ENCODE data around the gene SH3GL2. TPM values are rescaled to one million over a fixed set of nuclear protein-coding genes. Genes with fewer than 3 reads are reported as not detected.

Gene SH3GL2
- total and polyA plus RNA-seq, 2 donors: 2.4 to 4.5 TPM

DNA sequence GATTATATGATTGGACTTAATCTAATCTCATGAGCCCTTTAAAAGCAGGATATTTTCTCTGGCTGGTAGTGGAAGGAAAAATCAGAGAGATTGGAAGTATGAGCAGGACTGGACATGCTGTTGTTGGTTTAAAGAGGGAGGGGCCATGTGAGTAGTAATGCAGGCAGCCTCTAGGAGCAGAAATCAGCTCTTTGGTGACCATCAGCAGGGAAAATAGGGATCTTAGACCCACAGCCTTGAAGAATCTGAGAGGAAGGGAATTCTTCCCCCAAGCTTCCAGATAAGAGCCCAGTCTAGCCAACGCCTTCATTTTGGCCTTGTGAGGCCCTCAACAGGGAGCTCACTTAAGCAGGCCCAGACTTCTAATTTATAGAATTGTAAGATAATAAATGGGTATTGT, 9.5 kb downstream of the SH3GL2 start:
- H3K4me1 ChIP-seq (ENCODE audit: insufficient read depth): no peaks in the 10 kb centered on the region
- WGBS: 56% methylated on average over 1 of the region's 1 CpG
- no peak overlapping the region for H3K27ac ChIP-seq (ENCODE audit: low read depth)
- no peaks in the 10 kb centered on the region for H3K36me3 ChIP-seq (ENCODE audit: insufficient read depth)
- no peak overlapping the region for H3K4me3 ChIP-seq (ENCODE audit: low read depth, low read length)
- DNase-seq (ENCODE audit: extremely low spot score): no peak

GRCh38 chr9:17588941-17589340, 10.1 kb downstream of the SH3GL2 start:
- no peaks in the 10 kb centered on the region for H3K4me1 ChIP-seq (ENCODE audit: insufficient read depth)
- WGBS: 95% methylated on average over 4 of the region's 4 CpGs
- no peak overlapping the region for H3K4me3 ChIP-seq (ENCODE audit: low read depth, low read length)
- no peaks in the 10 kb centered on the region for H3K36me3 ChIP-seq (ENCODE audit: insufficient read depth)
- no peak for DNase-seq (ENCODE audit: extremely low spot score)
- H3K27ac ChIP-seq (ENCODE audit: low read depth): no peak overlapping the region

DNA sequence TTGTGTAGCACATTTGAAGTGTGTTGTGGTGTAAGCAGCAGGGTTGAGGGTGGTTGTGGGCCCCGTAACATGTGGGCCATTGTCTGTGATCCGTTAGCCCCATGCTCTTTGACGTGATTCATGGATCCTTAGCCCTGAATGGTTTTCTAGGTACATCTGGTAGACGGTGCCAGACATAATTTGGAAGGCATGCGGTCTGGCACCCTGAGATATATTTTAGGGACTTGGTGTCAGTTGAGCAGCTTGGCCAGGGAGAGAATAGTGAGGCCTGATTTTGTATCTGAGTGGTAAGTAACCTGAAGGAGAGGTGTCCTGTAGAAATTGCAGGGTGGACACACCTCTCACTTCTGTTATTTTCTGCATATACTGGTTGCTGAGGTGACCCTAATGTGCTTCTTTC, 10.9 kb downstream of the SH3GL2 start:
- no peak for DNase-seq (ENCODE audit: extremely low spot score)
- no peak overlapping the region for H3K4me3 ChIP-seq (ENCODE audit: low read depth, low read length)
- 88% methylated on average over 5 of the region's 5 CpGs for WGBS

DNA sequence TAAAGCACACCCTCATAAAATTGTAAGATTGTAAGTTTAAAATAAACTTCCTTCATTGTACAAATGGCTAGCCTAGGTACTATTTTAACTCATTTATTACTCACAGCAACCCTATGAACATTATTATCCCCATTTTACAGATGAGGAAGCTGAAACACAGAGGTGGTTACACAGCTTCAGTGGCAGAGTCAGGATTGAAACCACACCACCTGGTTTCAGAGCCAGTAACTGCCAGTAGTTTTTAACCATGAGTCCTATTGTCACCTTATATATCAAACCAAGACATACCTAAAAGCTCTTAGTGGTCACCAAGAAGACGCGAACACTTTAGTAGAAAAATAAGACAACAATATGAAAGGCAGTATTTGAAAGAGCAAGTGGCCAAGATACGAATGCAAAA, 16.1 kb downstream of the SH3GL2 start:
- Histone ChIP-seq H3K27ac (ENCODE audit: low read depth) (no peak overlapping the region), H3K36me3 (ENCODE audit: insufficient read depth) (no peaks in the 10 kb centered on the region), H3K4me3 (ENCODE audit: low read depth, low read length) (no peak overlapping the region), H3K4me1 (ENCODE audit: insufficient read depth) (no peaks in the 10 kb centered on the region)
- DNase-seq (ENCODE audit: extremely low spot score): no peak
- 89% methylated on average over 3 of the region's 3 CpGs for WGBS

More for the DNA sequence above, 10.9 kb downstream of the SH3GL2 start:
- no peaks in the 10 kb centered on the region for H3K36me3 ChIP-seq (ENCODE audit: insufficient read depth)
- no peak overlapping the region for H3K27ac ChIP-seq (ENCODE audit: low read depth)
- H3K4me1 ChIP-seq (ENCODE audit: insufficient read depth): no peaks in the 10 kb centered on the region

DNA sequence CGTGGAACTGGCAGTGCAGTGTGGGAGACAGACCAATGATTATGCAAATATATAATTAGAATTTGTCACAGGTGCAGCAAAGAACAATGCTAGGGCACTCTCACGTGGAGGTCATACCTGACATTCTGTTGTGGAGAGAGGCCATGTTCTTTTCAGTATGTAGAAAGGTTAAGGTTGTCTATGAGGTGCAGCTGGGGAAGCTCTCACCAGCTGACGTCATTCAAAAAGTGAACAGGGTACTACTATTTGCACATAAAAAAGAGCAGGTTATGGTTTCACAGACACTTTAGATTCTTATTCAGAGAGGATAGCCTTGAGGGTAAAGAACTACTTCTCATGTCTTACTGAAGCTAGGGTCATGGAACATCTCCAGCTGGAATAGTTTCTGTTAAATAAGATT, 19.1 kb downstream of the SH3GL2 start:
- no peak for DNase-seq (ENCODE audit: extremely low spot score)
- peaks cover 1% of the 10 kb centered on the region for H3K36me3 ChIP-seq (ENCODE audit: insufficient read depth)
- no peak overlapping the region for H3K27ac ChIP-seq (ENCODE audit: low read depth)
- no peak overlapping the region for H3K4me3 ChIP-seq (ENCODE audit: low read depth, low read length)
- H3K4me1 ChIP-seq (ENCODE audit: insufficient read depth): no peaks in the 10 kb centered on the region
- WGBS: 88% methylated on average over 3 of the region's 3 CpGs

DNA sequence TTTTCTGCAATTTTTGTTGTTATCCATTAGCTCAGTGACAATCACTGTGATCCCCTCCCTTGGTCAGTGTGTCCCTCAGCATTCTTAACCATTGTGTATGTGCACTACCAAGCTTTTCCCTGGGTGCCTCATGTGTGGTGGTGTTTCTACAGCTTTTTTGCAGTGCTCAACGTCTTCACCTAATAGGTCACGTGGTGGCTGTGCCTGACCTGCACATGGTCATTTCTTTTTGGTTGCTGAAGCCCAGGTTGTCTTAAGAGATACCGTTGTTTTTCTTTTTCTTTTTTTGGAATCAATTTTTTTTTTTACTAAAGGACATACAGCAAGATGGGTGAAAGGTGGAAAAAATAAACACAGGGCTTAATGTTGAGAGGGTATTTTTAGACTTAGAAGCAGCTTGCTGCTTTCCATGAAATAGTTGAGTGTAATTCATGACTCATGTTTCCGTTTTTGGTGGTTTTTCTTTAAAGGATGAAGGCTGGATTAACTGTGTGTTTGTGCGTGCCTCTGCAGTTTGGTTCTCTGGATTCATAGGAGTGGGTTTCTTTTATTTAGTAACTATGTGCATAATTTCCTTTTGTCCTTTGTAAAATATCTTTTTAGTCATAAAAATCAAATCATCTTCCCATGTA, 22.2 kb downstream of the SH3GL2 start:
- H3K27ac ChIP-seq (ENCODE audit: low read depth): no peak overlapping the region
- no peak overlapping the region for H3K4me3 ChIP-seq (ENCODE audit: low read depth, low read length)
- H3K4me1 ChIP-seq (ENCODE audit: insufficient read depth): no peaks in the 10 kb centered on the region
- no peak for DNase-seq (ENCODE audit: extremely low spot score)
- 32% methylated on average over 5 of the region's 5 CpGs for WGBS
- peaks cover 1% of the 10 kb centered on the region for H3K36me3 ChIP-seq (ENCODE audit: insufficient read depth)

DNA sequence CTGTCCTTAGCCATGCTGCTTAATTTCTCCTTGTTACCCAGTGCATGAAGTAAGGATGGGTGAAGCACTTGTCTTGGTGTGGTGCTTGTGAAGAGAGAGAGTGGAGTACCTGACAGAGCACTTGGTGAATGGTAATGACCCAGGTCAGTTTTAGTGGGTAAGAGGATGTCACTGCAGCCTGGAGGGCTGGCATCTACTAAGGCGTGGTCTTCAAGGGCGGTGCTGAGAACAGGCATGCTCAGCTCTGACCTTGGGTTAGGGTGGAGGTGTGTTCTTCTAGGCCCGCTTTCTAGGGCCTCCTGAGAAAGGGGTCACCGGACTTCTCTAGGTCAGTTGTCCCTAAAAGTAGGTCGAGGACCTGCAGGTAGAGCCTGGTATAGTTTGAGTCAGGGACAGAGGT, 25.7 kb downstream of the SH3GL2 start:
- no peak for DNase-seq (ENCODE audit: extremely low spot score)
- Histone ChIP-seq H3K4me1 (ENCODE audit: insufficient read depth) (no peaks in the 10 kb centered on the region), H3K36me3 (ENCODE audit: insufficient read depth) (peaks cover 1% of the 10 kb centered on the region), H3K4me3 (ENCODE audit: low read depth, low read length) (no peak overlapping the region), H3K27ac (ENCODE audit: low read depth) (no peak overlapping the region)
- WGBS: 95% methylated on average over 5 of the region's 5 CpGs

DNA sequence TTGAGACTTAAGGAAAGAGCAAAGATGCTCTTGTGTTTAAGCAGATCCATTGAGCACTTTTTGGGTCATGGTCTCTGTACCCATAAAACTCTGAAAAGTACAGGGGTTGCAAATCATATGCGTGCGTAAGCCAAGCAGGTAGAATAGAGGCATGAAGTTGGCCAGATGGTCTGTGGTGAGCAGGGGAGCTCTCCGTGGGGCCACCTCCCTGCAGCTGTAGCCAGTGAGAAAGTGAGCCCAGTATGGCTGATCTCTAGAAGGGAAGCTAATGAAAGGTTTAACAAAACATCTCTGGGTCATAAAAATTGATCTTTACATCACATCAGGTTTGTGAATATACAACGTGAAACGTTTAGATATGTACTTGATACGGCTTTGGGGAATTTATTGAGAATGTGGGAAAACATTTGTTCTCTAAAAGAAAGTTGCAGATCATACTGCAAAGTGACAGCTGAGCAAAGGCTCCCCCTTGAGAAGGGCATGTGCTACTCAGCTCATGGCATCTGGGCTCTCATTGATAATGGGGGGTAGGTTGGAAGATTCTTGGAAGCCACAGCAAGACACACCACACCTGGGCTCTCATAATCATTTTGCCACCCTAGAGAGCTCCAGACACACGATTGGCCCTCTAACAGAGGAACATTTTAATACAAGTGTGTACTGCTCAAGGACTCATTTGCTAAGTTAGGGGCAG, 30.6 kb downstream of the SH3GL2 start:
- 69% methylated on average over 7 of the region's 7 CpGs for WGBS
- no peak for DNase-seq (ENCODE audit: extremely low spot score)
- Histone ChIP-seq H3K4me1 (ENCODE audit: insufficient read depth) (no peaks in the 10 kb centered on the region), H3K36me3 (ENCODE audit: insufficient read depth) (no peaks in the 10 kb centered on the region), H3K27ac (ENCODE audit: low read depth) (no peak overlapping the region), H3K4me3 (ENCODE audit: low read depth, low read length) (no peak overlapping the region)

DNA sequence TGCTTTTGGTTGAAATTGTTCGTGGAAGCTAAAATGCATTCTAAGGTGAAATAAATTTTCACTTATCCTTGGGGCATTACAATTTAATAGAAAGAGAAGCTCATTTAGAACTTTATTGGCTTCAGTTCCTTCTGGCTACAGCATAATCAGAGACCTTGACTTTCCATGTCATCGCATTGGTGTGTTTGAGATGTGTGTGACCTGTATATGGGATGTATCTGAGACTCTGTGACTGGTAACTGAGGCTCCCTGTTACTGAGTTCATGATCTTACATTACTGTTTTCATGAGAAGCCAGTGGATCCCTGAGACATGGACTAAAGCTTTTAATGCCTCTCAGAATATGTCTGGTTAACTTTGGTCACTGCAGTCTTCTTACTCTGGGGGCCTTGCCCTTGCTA, 32.5 kb downstream of the SH3GL2 start:
- DNase-seq (ENCODE audit: extremely low spot score): no peak
- 86% methylated on average over 2 of the region's 2 CpGs for WGBS

GRCh38 chr9:17611917-17612316, 33.1 kb downstream of the SH3GL2 start:
- 59% methylated on average over 3 of the region's 3 CpGs for WGBS
- H3K27ac ChIP-seq (ENCODE audit: low read depth): no peak overlapping the region
- H3K4me3 ChIP-seq (ENCODE audit: low read depth, low read length): no peak overlapping the region
- H3K36me3 ChIP-seq (ENCODE audit: insufficient read depth): no peaks in the 10 kb centered on the region
- H3K4me1 ChIP-seq (ENCODE audit: insufficient read depth): no peaks in the 10 kb centered on the region
- no peak for DNase-seq (ENCODE audit: extremely low spot score)

More for the DNA sequence above, 32.5 kb downstream of the SH3GL2 start:
- no peak overlapping the region for H3K4me3 ChIP-seq (ENCODE audit: low read depth, low read length)
- no peak overlapping the region for H3K27ac ChIP-seq (ENCODE audit: low read depth)
- H3K36me3 ChIP-seq (ENCODE audit: insufficient read depth): no peaks in the 10 kb centered on the region
- no peaks in the 10 kb centered on the region for H3K4me1 ChIP-seq (ENCODE audit: insufficient read depth)

DNA sequence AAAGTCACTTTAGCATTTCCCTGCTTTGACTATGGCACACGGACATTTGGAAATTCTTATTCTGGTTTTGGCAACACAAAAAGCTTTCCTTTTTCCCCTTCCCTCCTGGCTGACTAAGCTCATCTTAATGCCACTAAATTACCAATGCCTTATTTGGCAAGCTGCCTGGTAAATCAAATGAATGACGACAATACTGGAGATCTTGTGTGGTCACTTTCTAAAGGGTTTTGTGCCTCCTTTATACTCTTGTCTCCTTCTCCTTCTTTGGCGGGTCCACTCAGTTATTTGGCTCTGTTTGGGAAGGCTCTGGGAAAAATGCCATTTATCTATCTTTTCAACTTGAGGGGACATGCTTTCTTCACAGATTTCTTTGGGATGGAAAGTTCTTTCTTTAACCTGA, 34.9 kb downstream of the SH3GL2 start:
- 31% methylated on average over 3 of the region's 3 CpGs for WGBS

GRCh38 chr9:17614250-17614649, 35.4 kb downstream of the SH3GL2 start:
- H3K4me1 ChIP-seq (ENCODE audit: insufficient read depth): no peaks in the 10 kb centered on the region
- no peaks in the 10 kb centered on the region for H3K36me3 ChIP-seq (ENCODE audit: insufficient read depth)
- H3K27ac ChIP-seq (ENCODE audit: low read depth): no peak overlapping the region
- 80% methylated on average over 1 of the region's 1 CpG for WGBS
- DNase-seq (ENCODE audit: extremely low spot score): no peak
- H3K4me3 ChIP-seq (ENCODE audit: low read depth, low read length): no peak overlapping the region

More for the DNA sequence above, 34.9 kb downstream of the SH3GL2 start:
- DNase-seq (ENCODE audit: extremely low spot score): no peak
- Histone ChIP-seq H3K4me1 (ENCODE audit: insufficient read depth) (no peaks in the 10 kb centered on the region), H3K27ac (ENCODE audit: low read depth) (no peak overlapping the region), H3K36me3 (ENCODE audit: insufficient read depth) (no peaks in the 10 kb centered on the region), H3K4me3 (ENCODE audit: low read depth, low read length) (no peak overlapping the region)

- no peaks in the 10 kb centered on the region for H3K36me3 ChIP-seq (ENCODE audit: insufficient read depth)
- H3K4me3 ChIP-seq (ENCODE audit: low read depth, low read length): no peak overlapping the region
- no peaks in the 10 kb centered on the region for H3K4me1 ChIP-seq (ENCODE audit: insufficient read depth)
- WGBS: 56% methylated on average over 4 of the region's 4 CpGs
- no peak for DNase-seq (ENCODE audit: extremely low spot score)
- no peak overlapping the region for H3K27ac ChIP-seq (ENCODE audit: low read depth)
Measured at GRCh38 chr9:17614903-17615302, 36.0 kb downstream of the SH3GL2 start.

DNA sequence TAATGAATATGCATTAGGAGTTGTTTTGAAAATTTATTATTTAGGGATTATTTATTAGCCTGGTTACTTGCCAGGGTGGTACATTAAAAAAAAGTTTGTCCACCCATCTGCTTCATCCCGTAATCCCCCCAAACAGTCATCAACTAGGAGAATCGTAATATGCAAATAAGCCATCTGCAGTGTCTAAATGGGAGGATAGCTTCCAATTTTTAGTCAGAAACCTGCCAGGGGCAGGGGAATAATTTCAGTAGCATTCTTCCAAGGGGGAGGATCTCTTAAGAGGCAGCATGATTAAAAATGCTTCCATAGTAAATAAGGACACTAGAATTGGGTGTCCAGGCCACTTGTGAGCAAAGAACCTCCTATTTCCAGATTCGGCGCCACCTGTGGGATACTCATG, 43.3 kb downstream of the SH3GL2 start:
- Histone ChIP-seq H3K36me3 (ENCODE audit: insufficient read depth) (no peaks in the 10 kb centered on the region), H3K4me3 (ENCODE audit: low read depth, low read length) (no peak overlapping the region), H3K4me1 (ENCODE audit: insufficient read depth) (no peaks in the 10 kb centered on the region), H3K27ac (ENCODE audit: low read depth) (no peak overlapping the region)
- WGBS: 85% methylated on average over 4 of the region's 4 CpGs
- no peak for DNase-seq (ENCODE audit: extremely low spot score)

Data from urinary bladder (tissue), 4 donors.